Smooth muscle cell (in vitro differentiated cells): ENCODE results near the gene ELK3. TPM values are rescaled to one million over a fixed set of nuclear protein-coding genes. Genes with fewer than 3 reads are reported as not detected.

ENCODE experiments used
- polyA plus RNA-seq: library from polyadenylated mRNA; unstranded; fragments of >200 nt; fragmentation: Nextera tagmentation; extraction: Ambion mirVana; gene quantifications from 2 replicates; pipeline ENCODE4 v1.2.1, GENCODE V29; 2016
- small RNA-seq: library from RNA; depleted of rRNA; stranded (forward); fragments of <200 nt; gene quantifications from one replicate; pipeline ENCODE3, GENCODE V24; 2014
- total RNA-seq: library from RNA; depleted of rRNA; stranded (reverse); fragments of >200 nt; gene quantifications from 2 replicates; pipeline ENCODE4 v1.2.3, GENCODE V29; 2014

ELK3 gene
- total and polyA plus RNA-seq, 2 experiments from 2014 or later = 43.1 to 44.3 TPM

Small RNAs within 50 kb of the gene (small RNA-seq; reads per million reads assigned to genes)
- 0.13 reads per million for gene RNU4-24P

Other genes with a start within 250 kb of the ELK3 start
- 0.31 and 0.81 TPM in 2 replicates for gene HAL, start 198.0 kb upstream of the ELK3 start, total RNA-seq
- gene HAL, start 198.0 kb upstream of the ELK3 start, polyA plus RNA-seq = not detected in 2 replicates
- gene LTA4H, start 158.8 kb upstream of the ELK3 start, total RNA-seq = 68.1 and 74.4 TPM in 2 replicates
- gene LTA4H, start 158.8 kb upstream of the ELK3 start, polyA plus RNA-seq = 32.4 and 33.9 TPM in 2 replicates
- gene CDK17, start 206.1 kb downstream of the ELK3 start, total RNA-seq = 49.8 and 54.1 TPM in 2 replicates
- gene CDK17, start 206.1 kb downstream of the ELK3 start, polyA plus RNA-seq = 16.0 and 19.1 TPM in 2 replicates